ENCODE data around the gene PSENEN. TPM values are rescaled to one million over a fixed set of nuclear protein-coding genes. Genes with fewer than 3 reads are reported as not detected.
"Not testable (repeated sequence)": the region's sequence is repeated elsewhere in the genome, so short reads cannot be mapped to it uniquely, and the experiment has no call there.

PSENEN gene
- total RNA-seq, 4 donors from 2014 or later, result 20.4 to 35.7 (median 29.5) TPM

GRCh38 chr19:35792312-35792711 is 46.9 kb downstream of the PSENEN start:
- 72 to 80% methylated on average over 3 to 6 of the region's 15 CpGs for WGBS, 2 donors (ENCODE audit: low coverage in 1 of 2)
- Histone ChIP-seq H3K4me1 (peaks cover 0 to 2% (median 0%) of the 10 kb centered on the region in 3 donors), H3K4me3 (no peak overlapping the region), H3K36me3 (peaks cover 0 to 4% of the 10 kb centered on the region in 2 donors), H3K9me3 (no peaks in the 10 kb centered on the region), H3K27me3 (peaks cover 50% of the 10 kb centered on the region), H3K27ac (no peak overlapping the region)
- ATAC-seq, result no peak
- TF ChIP-seq, protein P1, sequence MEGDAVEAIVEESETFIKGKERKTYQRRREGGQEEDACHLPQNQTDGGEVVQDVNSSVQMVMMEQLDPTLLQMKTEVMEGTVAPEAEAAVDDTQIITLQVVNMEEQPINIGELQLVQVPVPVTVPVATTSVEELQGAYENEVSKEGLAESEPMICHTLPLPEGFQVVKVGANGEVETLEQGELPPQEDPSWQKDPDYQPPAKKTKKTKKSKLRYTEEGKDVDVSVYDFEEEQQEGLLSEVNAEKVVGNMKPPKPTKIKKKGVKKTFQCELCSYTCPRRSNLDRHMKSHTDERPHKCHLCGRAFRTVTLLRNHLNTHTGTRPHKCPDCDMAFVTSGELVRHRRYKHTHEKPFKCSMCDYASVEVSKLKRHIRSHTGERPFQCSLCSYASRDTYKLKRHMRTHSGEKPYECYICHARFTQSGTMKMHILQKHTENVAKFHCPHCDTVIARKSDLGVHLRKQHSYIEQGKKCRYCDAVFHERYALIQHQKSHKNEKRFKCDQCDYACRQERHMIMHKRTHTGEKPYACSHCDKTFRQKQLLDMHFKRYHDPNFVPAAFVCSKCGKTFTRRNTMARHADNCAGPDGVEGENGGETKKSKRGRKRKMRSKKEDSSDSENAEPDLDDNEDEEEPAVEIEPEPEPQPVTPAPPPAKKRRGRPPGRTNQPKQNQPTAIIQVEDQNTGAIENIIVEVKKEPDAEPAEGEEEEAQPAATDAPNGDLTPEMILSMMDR (IDR thresholded peaks at IDR 0.05), result no peak
- TF ChIP-seq POLR2AphosphoS5 (IDR thresholded peaks at IDR 0.05), result no peak
- no peak for TF ChIP-seq EP300 (IDR thresholded peaks at IDR 0.05)
- no peak for TF ChIP-seq POLR2A (IDR thresholded peaks at IDR 0.05)

DNA sequence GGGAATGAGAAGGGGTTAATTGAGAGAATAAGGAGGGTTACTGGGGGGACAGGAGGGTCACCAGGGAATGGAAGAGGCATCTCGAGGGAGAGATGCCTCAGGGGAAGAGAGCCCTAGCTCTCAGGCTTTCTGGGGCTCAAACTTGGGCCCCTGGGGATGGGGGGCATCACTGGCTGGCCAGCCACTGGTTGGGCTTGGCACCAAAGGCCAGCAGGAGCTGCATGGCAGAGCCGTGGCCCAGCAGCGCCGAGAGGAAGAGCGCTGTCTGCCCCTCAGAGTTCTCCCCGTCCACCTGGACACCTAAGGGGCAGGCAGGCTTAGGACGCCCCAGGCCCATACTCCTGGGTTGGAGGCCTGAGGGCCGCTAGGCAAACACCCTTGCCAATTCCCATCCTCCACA is 47.4 kb downstream of the PSENEN start:
- 33 to 38% methylated on average over 1 of the region's 8 CpGs for WGBS, 2 donors (ENCODE audit: low coverage in 1 of 2)
- TF ChIP-seq EP300 (IDR thresholded peaks at IDR 0.05), result no peak
- TF ChIP-seq, protein P1 (IDR thresholded peaks at IDR 0.05), result no peak
- TF ChIP-seq POLR2A (IDR thresholded peaks at IDR 0.05), result no peak
- no peak for TF ChIP-seq POLR2AphosphoS5 (IDR thresholded peaks at IDR 0.05)
- H3K27ac ChIP-seq, result no peak overlapping the region

DNA sequence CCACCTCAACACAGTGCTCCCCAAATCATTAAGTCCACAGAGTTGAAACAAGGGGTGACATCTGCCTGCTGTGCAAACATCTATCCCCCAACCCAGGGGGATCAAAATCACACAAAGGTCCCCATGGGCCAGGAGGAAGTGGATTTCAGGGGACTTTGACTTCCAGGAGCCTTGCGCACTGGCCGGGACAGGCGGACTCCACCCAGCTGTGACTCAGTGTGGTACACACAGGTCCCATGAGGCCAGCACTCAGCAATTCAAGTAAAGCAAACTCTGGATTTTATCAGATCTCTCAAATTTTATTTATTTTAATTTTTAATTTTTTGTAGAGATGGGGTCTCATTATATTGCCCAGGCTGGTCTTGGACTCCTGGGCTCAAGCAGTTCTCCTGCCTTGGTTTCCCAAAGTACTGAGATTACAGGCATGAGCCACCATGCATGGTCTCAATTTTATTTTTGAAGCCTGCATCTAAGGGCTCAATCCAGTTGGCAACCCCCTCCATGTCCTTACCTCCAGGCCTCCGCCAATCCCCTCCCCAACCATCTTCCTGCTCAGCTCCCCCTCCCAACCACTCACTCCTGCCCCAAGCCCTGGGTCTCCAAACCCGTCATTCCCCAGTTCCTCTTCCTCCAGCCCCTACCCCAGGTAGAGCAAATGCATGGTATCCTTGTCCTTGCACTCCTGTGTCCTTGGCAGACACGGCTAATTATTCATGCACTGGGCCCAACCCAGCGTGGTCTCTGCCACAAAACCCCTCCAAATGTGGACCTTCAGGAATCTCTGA is 48.1 kb downstream of the PSENEN start:
- Histone ChIP-seq H3K36me3 (no peaks in the 10 kb centered on the region), H3K27ac (no peak overlapping the region), H3K27me3 (peaks cover 62% of the 10 kb centered on the region), H3K4me1 (peaks cover 0 to 8% (median 0%) of the 10 kb centered on the region in 3 donors), H3K4me3 (no peak overlapping the region), H3K9me3 (no peaks in the 10 kb centered on the region)
- ATAC-seq, result no peak
- 75 to 78% methylated on average over 3 to 7 of the region's 7 CpGs for WGBS, 2 donors (ENCODE audit: low coverage in 1 of 2)
- TF ChIP-seq EP300 (IDR thresholded peaks at IDR 0.05) (no peak), POLR2AphosphoS5 (IDR thresholded peaks at IDR 0.05) (no peak), POLR2A (IDR thresholded peaks at IDR 0.05) (no peak)
- TF ChIP-seq, protein P1 (IDR thresholded peaks at IDR 0.05), result no peak

More for the DNA sequence above, 47.4 kb downstream of the PSENEN start:
- ATAC-seq, result no peak
- Histone ChIP-seq H3K4me3 (no peak overlapping the region), H3K9me3 (no peaks in the 10 kb centered on the region), H3K4me1 (peaks cover 0 to 8% (median 0%) of the 10 kb centered on the region in 3 donors), H3K27me3 (peaks cover 56% of the 10 kb centered on the region), H3K36me3 (no peaks in the 10 kb centered on the region)

GRCh38 chr19:35795564-35795963 is 50.1 kb downstream of the PSENEN start:
- ATAC-seq, H3K36me3 ChIP-seq, H3K4me1 ChIP-seq, H3K4me3 ChIP-seq, H3K27ac ChIP-seq, H3K9me3 ChIP-seq: not testable (repeated sequence)
- 82 to 83% methylated on average over 1 of the region's 1 CpG for WGBS, 2 donors (ENCODE audit: low coverage in 1 of 2)
- H3K27me3 ChIP-seq, result peaks cover 82% of the 10 kb centered on the region

Other genes starting within 250 kb of the PSENEN start
- gene DMKN, start 232.0 kb upstream of the PSENEN start, total RNA-seq, result 10 to 100 TPM in 2 of 4 donors, 1 to 10 TPM in 2; 5.6 to 20.0 (median 9.0) TPM
- 10 to 100 TPM in 1 of 4 donors, 1 to 10 TPM in 2, not detected in 1; 1.0 to 13.4 (median 1.2) TPM for gene SBSN, start 217.3 kb upstream of the PSENEN start, total RNA-seq
- gene GAPDHS, start 212.2 kb upstream of the PSENEN start, total RNA-seq, result not detected
- 10 to 100 TPM; 60.0 to 82.6 (median 64.1) TPM for gene TMEM147, start 200.0 kb upstream of the PSENEN start, total RNA-seq
- gene ATP4A, start 182.0 kb upstream of the PSENEN start, total RNA-seq, result not detected
- not detected for gene PMIS2, start 159.5 kb upstream of the PSENEN start, total RNA-seq
- gene HAUS5, start 132.9 kb upstream of the PSENEN start, total RNA-seq, result 1 to 10 TPM; 3.9 to 8.7 (median 6.2) TPM
- gene RBM42, start 116.6 kb upstream of the PSENEN start, total RNA-seq, result 10 to 100 TPM; 66.1 to 98.0 (median 72.8) TPM
- not detected for gene ETV2, start 103.9 kb upstream of the PSENEN start, total RNA-seq
- 100 to 1,000 TPM; 403 to 607 (median 414) TPM for gene COX6B1, start 97.3 kb upstream of the PSENEN start, total RNA-seq
- gene UPK1A, start 79.1 kb upstream of the PSENEN start, total RNA-seq, result not detected
- under 1 TPM in 2 of 4 donors, not detected in 2; 0.31 TPM for gene ZBTB32, start 41.1 kb upstream of the PSENEN start, total RNA-seq
- gene KMT2B, start 27.6 kb upstream of the PSENEN start, total RNA-seq, result 10 to 100 TPM in 3 of 4 donors, 1 to 10 TPM in 1; 7.7 to 27.0 (median 17.5) TPM
- gene IGFLR1, start 3.2 kb upstream of the PSENEN start, total RNA-seq, result 10 to 100 TPM in 1 of 4 donors, 1 to 10 TPM in 3; 4.6 to 14.3 (median 6.7) TPM
- 10 to 100 TPM in 3 of 4 donors, 1 to 10 TPM in 1; 7.5 to 29.3 (median 23.7) TPM for gene U2AF1L4, start 233 bp upstream of the PSENEN start, total RNA-seq
- gene LIN37, start 2.9 kb downstream of the PSENEN start, total RNA-seq, result 10 to 100 TPM; 14.4 to 29.4 (median 18.7) TPM
- 100 to 1,000 TPM in 2 of 4 donors, 10 to 100 TPM in 2; 44.9 to 119 (median 96.6) TPM for gene HSPB6, start 11.4 kb downstream of the PSENEN start, total RNA-seq
- 10 to 100 TPM; 10.1 to 17.1 (median 13.4) TPM for gene PROSER3, start 12.5 kb downstream of the PSENEN start, total RNA-seq
- 10 to 100 TPM in 1 of 4 donors, 1 to 10 TPM in 3; 3.1 to 22.6 (median 5.5) TPM for gene ARHGAP33, start 29.9 kb downstream of the PSENEN start, total RNA-seq
- not detected for gene PRODH2, start 67.2 kb downstream of the PSENEN start, total RNA-seq
- gene NPHS1, start 106.9 kb downstream of the PSENEN start, total RNA-seq, result not detected
- gene KIRREL2, start 111.3 kb downstream of the PSENEN start, total RNA-seq, result not detected
- gene APLP1, start 122.9 kb downstream of the PSENEN start, total RNA-seq, result 10 to 100 TPM in 1 of 4 donors, 1 to 10 TPM in 3; 4.7 to 10.0 (median 8.8) TPM
- 1 to 10 TPM; 2.8 to 9.5 (median 5.7) TPM for gene NFKBID, start 154.9 kb downstream of the PSENEN start, total RNA-seq
- gene HCST, start 156.9 kb downstream of the PSENEN start, total RNA-seq, result 1 to 10 TPM in 3 of 4 donors, not detected in 1; 1.8 to 3.1 (median 3.0) TPM
- gene TYROBP, start 162.6 kb downstream of the PSENEN start, total RNA-seq, result 100 to 1,000 TPM in 1 of 4 donors, 10 to 100 TPM in 2, 1 to 10 TPM in 1; 3.0 to 116 (median 45.3) TPM
- gene LRFN3, start 190.7 kb downstream of the PSENEN start, total RNA-seq, result 10 to 100 TPM in 2 of 4 donors, 1 to 10 TPM in 2; 6.7 to 18.5 (median 9.1) TPM
- gene SDHAF1, start 249.5 kb downstream of the PSENEN start, total RNA-seq, result 10 to 100 TPM; 44.0 to 52.7 (median 49.8) TPM